IMR-90 (cell line): ENCODE measurements around the gene CEBPE.

ENCODE experiments used
- BHLHE40 ChIP-seq: fragments of 150-350 bp; IDR thresholded peaks from 2 replicates; pipeline ENCODE4 v1.6.1; 2016; ENCODE audit warnings: mild to moderate bottlenecking, low read depth, low read length
- MAZ ChIP-seq: IDR thresholded peaks from 2 replicates; pipeline ENCODE4 v1.6.1; 2012; ENCODE audit warnings: low read depth, mild to moderate bottlenecking, low read length, improper control_type of control experiment, moderate library complexity, borderline replicate concordance
- MXI1 ChIP-seq: IDR thresholded peaks from 2 replicates; pipeline ENCODE4 v1.6.1; 2012; ENCODE audit warnings: low read depth, mild to moderate bottlenecking, low read length, moderate library complexity, borderline replicate concordance
- POLR2A ChIP-seq: IDR thresholded peaks from 2 replicates; pipeline ENCODE4 v1.6.1; 2012; ENCODE audit warnings: mild to moderate bottlenecking, low read depth, low read length
- TF ChIP-seq, protein P1 (sequence below): conservative IDR thresholded peaks from 2 replicates; pipeline ENCODE4 v1.5.1; 2012; ENCODE audit warnings: mild to moderate bottlenecking, low read depth, low read length, improper control_type of control experiment
- TF ChIP-seq, protein P2 (sequence below): fragments of 150-350 bp; IDR thresholded peaks from 2 replicates; pipeline ENCODE4 v1.6.1; 2017; ENCODE audit warnings: mild to moderate bottlenecking, antibody characterized with exemption, low read length, low read depth

DNA sequence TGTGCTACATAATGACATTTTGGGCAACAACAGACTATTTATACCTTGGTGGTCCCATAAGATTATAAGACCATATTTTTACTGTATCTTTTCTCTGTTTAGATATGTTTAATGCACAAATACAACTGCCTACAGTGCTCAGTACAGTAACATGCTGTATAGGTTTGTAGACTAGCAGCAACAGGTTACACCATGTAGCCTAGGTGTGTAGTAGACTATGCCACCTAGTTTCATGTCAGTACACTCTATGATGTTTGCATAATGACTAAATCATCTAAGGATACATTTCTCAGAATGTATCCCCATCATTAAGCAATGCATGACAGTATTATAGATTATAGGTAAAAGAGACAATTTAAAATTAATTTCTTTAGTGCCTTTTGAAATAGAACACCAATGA lies 30.7 kb upstream of the CEBPE start:
- TF ChIP-seq, protein P1, sequence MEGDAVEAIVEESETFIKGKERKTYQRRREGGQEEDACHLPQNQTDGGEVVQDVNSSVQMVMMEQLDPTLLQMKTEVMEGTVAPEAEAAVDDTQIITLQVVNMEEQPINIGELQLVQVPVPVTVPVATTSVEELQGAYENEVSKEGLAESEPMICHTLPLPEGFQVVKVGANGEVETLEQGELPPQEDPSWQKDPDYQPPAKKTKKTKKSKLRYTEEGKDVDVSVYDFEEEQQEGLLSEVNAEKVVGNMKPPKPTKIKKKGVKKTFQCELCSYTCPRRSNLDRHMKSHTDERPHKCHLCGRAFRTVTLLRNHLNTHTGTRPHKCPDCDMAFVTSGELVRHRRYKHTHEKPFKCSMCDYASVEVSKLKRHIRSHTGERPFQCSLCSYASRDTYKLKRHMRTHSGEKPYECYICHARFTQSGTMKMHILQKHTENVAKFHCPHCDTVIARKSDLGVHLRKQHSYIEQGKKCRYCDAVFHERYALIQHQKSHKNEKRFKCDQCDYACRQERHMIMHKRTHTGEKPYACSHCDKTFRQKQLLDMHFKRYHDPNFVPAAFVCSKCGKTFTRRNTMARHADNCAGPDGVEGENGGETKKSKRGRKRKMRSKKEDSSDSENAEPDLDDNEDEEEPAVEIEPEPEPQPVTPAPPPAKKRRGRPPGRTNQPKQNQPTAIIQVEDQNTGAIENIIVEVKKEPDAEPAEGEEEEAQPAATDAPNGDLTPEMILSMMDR: no peak
- TF ChIP-seq MXI1 (no peak), POLR2A (no peak), MAZ (no peak), BHLHE40 (no peak)
- TF ChIP-seq, protein P2, sequence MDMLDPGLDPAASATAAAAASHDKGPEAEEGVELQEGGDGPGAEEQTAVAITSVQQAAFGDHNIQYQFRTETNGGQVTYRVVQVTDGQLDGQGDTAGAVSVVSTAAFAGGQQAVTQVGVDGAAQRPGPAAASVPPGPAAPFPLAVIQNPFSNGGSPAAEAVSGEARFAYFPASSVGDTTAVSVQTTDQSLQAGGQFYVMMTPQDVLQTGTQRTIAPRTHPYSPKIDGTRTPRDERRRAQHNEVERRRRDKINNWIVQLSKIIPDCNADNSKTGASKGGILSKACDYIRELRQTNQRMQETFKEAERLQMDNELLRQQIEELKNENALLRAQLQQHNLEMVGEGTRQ: no peak
